ENCODE measurements around the gene IRF5.
"Not testable (repeated sequence)": the region's sequence is repeated elsewhere in the genome, so short reads cannot be mapped to it uniquely, and the experiment has no call there.

IRF5 gene

DNA sequence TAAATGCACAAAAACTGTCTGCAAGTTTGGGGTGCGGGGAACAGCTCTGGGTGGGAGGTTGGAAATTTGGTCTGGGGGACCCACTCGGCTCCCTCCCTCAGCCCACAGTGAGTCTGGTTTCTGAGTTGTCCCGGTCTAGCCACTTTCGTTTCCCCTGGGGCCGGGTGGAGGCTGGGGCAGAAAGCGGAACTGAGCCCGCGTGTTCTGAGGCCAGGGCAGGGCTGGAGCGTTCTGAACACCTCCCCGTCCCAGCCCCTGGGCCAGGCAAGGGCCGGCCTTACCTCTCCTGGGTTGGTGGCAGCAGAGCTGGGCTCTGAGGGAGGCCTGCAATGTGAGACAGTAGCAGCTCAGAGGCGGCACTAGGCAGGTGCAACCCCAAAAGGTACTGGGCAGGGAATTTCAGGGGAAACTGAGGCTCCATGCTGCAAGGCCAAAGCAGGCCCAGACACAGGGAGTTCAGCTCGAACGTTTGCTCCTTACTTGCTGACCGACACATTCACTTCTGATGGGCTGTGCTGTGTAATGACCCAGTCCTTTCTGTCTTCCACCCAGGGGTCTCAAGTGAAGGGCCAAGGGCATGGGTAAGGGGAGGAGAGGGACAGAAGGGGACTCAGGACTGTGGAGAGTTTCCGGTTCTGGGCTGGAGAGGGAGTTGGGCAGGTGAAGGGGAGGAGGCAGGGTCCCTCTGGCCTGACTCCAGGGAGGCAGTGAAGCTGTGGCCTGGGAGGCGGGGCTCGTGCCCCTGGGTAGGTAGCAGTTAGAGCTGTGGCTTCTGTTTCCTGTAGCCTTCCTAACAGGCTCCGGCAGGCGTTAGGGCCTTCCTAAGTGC lies 3.0 kb downstream of the IRF5 start:
- DNase-seq: no peak

DNA sequence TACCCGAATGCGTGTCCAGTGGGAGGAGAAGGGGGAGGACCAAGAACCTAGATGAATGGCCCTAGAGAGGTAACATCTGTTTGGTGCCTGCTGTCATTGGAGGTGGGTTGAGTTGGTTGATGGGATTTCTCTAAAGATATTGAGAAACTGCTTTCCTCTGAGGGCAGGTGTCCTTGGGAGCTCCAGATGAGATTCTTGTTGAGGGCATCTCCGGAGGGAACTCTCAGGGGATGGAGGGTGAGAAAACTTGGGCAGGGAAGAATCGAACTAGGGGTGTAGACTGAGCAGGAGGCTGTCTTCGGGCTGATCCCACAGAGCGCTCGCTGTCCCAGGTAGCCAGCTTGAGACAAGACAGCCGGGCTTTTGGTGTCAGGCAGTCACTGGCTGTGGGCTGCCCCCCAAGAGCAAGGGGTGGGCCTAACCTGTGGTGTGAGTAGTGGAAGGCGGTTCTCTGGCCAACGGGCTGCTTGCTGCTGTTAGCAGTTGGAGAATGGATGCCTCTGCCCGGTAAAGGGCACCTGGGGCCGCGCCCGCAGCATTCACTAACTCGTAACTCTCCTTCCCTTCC lies 3.7 kb downstream of the IRF5 start:
- DNase-seq: no peak

- DNase-seq: no peak
Observed at GRCh38 chr7:128941946-128942526, 4.3 kb downstream of the IRF5 start.

DNA sequence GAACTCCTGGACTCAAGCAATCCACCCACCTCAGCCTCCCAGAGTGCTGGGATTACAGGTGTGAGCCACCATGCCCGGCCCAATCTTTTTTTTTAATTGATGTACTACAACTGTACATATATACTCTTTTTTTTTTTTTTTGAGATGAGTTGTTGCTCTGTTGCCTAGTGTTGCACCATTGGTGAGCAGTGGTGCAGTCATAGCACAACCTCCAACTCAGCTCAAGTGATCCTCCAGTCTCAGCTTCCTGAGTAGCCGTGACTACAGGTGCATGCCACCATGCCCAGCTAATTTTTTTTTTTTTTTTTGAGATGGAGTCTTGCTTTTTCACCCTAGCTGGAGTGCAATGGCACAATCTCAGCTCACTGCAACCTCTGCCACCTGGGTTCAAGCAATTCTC lies 5.5 kb downstream of the IRF5 start:
- DNase-seq: not testable (repeated sequence)

DNA sequence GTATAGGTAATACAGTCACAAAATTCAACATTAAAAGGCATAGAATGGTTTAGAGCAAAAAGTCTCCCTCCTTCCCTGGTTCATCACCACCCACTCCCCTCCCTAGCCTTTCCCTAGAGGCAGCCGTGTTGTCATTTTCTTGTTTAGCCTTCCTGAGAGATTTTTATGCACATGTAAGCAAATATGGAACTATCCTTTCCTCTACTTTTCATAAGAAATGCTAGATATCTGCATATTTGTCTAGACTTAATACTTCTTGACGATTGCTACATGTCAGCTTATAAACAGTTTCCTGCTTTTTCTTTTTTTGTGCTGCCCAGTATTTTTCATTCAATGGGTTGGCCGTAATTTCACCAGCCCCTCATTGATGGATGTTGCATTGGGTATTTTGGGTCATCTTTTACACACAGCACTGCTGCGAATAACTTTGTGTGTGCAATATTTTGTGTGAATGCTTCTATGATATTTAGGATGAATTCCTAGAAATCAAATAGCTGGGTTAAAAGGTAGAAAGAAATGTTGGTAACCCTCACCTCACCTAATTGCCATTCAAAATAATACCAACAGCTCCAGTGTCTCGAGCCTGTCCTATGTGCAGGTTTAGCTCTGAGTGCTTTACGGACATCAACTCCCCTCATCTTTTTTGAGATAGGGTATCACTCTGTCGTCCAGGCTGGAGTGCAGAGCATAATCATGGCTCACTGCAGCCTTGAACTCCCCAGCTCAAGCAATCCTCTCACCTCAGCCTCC lies 6.9 kb downstream of the IRF5 start:
- no peak for DNase-seq

GRCh38 chr7:128945668-128946366 lies 8.1 kb downstream of the IRF5 start:
- DNase-seq: no peak

- DNase-seq: no peak
Observed at GRCh38 chr7:128946936-128947830, 9.5 kb downstream of the IRF5 start.

- DNase-seq: no peak
Observed at GRCh38 chr7:128947854-128948253, 10.1 kb downstream of the IRF5 start.

GRCh38 chr7:128948312-128948973 lies 10.7 kb downstream of the IRF5 start:
- DNase-seq: no peak

DNA sequence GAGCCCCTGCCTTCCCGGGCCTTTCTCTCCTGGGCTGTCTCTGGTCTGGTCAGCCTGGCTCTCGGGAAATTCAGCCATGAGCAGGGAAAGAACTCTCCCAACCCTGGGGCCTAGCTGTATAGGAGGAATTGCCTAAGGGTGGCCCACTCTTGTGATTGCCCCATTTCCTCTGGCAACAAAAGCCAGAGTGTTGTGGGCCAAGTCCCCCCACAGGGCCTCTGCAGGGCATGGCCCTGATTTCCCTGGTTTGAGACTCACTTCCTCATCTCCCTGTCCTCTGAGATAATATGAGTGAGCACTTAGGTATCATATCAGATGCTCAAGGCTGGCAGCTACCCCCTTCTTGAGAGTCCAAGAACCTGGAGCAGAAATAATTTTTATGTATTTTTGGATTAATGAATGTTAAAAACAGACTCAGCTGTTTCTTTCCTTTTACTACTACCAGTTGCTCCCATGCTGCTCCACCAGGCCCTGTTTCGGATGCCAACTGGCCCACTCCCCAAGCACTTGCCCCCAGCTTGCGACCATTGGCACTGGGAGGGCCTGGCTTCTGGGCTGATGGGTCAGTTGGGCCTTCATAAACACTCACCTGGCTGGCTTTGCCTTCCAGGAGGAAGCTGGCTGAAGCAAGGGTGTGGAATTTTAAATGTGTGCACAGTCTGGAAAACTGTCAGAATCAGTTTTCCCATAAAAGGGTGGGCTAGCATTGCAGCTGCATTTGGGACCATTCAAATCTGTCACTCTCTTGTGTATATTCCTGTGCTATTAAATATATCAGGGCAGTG lies 11.4 kb downstream of the IRF5 start:
- no peak for DNase-seq

- DNase-seq: no peak
Observed at GRCh38 chr7:128951296-128951695, 13.6 kb downstream of the IRF5 start.

GRCh38 chr7:128954150-128954549 lies 16.4 kb downstream of the IRF5 start:
- DNase-seq: no peak

- no peak for DNase-seq
Observed at GRCh38 chr7:128954830-128955802, 17.4 kb downstream of the IRF5 start.

- no peak for DNase-seq
Observed at GRCh38 chr7:128955981-128956380, 18.3 kb downstream of the IRF5 start.

DNA sequence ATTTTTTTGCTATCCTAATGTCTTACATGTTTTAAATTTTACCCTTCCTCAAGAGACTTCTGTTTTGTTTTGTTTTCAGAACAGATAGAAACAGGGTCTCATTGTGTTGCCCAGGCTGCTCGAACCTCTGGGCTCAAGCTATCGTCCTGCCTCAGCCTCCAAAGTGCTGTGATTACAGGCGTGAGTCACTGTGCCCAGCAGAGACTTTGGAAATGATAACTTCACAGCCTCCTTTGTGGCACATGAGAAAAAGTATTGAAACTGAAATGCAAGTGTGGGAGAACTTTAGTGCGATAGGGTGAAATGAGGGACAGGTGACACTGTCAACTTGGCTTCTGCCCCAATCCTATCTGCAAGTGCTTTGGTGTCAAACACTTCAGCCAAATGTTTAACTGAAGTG lies 21.6 kb downstream of the IRF5 start:
- DNase-seq: no peak

DNA sequence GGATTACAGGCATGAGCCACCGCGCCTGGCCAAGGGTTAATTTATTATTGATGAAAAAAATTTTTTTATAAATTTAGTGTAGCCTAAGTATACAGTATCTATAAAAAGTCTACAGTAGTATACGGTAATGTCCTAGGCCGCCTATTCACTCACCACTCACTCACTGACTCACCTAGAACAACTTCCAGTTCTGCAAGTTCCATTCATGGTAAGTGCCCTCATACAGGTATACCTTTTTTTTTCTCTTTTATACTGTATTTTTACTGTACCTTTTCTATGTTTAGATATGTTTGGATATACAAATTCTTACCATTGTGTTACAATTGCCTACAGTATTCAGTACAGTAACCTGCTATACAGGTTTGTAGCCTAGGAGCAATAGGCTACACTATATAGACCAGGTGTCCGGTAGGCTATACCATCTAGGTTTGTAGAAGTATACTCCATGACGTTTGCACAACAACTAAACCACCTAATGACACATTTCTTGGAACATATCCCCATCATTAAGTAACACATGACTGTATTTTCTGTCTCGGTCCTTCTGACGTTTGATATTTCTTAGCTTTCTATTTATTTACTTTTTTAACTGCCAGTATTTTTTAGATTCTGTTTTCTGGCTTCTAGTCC lies 23.4 kb downstream of the IRF5 start:
- no peak for DNase-seq

DNA sequence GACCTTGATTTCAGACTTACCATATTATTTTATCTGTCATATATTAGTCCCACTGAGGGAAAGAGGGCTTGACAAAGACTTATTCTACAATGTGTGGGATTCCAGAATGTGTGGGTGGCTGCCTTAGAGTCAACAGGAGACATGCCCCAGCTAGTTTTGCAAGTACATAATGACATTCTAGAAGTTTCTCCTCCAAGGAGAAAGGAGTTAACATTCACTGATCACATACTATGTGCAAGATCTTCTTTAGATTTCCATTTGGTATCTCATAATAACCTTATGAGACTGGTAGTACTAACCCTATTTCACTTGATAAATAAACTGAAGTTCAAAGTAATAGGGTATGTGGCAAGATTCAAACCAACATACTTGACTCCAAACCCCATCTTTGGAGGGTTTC lies 25.2 kb downstream of the IRF5 start:
- no peak for DNase-seq

DNA sequence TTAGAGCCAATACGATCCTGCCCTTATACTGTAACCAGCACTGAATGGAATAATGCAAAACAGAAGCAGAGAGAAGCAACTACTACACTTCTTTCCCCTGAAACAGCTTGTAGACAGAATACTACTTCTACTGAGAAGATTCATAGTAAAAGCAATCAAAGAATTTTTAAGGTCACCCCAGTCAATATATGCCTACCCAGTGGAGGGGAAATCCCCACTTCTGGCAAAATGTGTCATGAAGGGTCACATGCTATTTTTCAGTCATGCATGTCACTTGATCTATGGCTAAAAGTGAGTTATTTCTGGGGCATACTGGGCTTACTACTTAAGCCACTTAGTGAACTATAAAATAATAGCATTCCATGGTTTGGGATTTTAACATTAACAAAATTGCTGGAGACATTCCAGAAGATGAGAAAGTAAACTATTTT lies 25.6 kb downstream of the IRF5 start:
- no peak for DNase-seq

GRCh38 chr7:128968624-128969023 lies 30.9 kb downstream of the IRF5 start:
- DNase-seq: no peak

Data from activated naive CD4-positive, alpha-beta T cell (primary cell).